HPDE6-E6E7 (cell line): ENCODE measurements around the gene SOX10.

Experiments
- DNase-seq: peaks from one replicate; pipeline ENCODE4 v3.0.0; 2011; ENCODE audit warnings: missing footprints; ENCODE audit errors: extremely low spot score

SOX10 gene

GRCh38 chr22:37931893-37932389, 52.4 kb downstream of the SOX10 start:
- no peak for DNase-seq

DNA sequence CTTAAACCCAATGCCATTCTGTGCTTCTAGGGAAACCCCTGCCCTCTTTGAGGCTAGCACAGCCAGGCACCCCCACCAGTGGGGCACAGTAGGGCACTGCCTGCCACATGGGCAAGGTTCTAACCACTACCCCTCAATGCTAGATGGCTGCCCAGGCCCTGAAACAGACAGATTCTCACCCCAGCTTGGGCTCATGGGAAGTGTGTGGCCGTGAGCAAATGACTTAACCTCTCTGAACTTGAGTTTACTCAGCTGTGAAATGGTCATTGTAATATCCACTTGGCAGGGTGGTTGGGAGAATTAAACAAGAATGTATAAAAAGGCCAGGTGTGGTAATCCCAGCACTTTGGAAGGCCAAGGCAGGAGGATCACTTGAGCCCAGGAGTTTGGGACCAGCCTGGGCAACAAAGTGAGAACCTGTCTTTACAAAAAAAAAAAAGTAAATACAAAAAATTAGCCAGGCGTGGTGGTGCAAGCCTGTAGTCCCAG, 53.4 kb downstream of the SOX10 start:
- DNase-seq: no peak

DNA sequence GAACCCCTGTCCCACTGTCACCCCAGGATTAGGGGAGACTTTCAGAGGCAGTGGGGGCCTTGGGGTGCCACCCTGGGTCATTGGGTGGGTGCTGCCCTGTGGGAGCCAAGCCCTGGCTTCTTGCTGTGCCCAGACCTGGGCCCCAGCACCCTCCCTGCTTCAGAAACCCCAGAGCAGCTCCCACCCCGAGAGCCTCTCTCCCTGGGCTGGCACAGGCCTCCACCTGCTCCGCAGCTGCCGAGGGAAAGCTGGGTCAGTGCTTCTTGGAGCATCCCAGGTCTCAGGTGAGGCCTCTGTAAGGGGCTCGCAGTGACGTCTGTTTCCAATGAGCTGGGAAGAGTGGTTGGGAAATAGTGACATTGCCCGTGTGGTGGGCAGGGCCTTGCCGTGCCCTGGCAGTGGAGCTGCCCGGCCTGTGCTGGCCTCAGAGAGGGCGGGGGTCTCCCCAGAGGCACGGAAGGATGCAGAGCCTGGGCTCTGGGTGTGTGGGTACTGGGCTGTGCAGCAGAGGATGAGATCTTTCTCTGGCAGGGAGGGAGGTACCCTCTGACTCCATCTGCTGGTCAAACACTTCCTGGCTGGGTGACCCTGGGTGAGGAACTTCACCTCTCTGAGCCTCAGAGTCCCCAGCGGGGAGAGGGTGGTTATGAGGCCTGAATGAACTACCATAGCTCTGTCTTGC, 53.9 kb downstream of the SOX10 start:
- no peak for DNase-seq

DNA sequence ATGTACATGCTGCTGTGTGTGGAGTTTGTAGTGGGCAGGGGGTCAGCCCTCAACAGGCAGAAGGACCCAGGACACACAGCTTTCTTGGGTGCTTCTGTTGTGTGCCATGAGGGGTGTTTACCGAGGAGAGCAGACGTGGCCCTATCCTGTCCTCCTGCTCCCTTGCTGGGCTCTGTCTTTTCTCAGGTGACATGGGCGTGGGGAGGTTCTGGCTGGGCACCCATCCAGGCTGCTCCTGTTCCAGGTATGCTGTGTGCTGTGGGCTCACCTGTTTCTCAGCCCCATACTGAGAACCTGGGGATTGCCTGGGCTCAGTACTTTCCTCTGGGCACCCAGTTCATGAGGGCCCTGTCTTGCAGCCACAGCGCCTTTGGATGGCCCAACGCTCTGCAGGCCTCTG, 55.0 kb downstream of the SOX10 start:
- no peak for DNase-seq

DNA sequence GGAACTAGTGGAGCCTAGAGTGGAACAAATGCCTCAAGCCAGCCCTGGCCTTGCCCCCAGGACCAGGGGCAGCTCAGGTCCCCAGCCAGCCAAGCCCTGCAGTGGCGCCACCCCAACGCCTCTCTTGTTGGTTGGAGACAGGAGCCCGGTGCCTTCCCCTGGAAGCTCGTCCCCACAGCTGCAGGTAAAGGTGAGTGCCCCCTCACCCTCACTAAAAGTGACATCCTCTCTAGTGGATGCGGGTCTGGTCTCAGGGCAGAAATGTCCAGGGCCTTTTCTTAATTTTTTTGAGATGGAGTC, 56.8 kb downstream of the SOX10 start:
- DNase-seq: no peak

- DNase-seq: no peak
Observed at GRCh38 chr22:37926771-37927636, 57.4 kb downstream of the SOX10 start.

GRCh38 chr22:37926358-37926757, 58.0 kb downstream of the SOX10 start:
- DNase-seq: no peak

- no peak for DNase-seq
Observed at GRCh38 chr22:37925767-37926166, 58.6 kb downstream of the SOX10 start.

GRCh38 chr22:37925330-37925729, 59.0 kb downstream of the SOX10 start:
- no peak for DNase-seq

- DNase-seq: no peak
Observed at GRCh38 chr22:37924386-37925065, 59.8 kb downstream of the SOX10 start.

DNA sequence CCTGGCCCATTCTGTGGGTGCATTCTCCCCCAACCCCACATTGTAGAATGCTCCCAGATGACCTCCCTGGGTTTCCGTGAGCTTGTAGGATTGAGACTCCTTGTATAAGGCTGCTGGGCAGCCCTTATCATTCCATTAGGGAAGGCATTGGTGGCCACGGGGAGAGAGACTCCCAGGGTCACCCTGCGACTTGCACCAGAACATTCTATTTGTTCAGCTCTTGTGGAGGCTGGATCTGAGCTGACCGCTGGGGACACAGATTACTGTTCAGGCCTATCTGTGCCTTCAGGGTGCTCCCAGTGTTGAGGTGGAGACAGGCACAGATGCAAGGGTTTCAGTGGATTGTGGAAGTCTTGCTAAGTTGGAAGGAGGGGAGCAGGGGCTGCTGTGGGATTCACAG, 60.4 kb downstream of the SOX10 start:
- no peak for DNase-seq
